Adrenal gland (tissue), 12 donors: ENCODE data around the gene DCAF7. TPM values are rescaled to one million over a fixed set of nuclear protein-coding genes. Genes with fewer than 3 reads are reported as not detected.
A peak's percentile ranks its signal among the peaks of the same experiment; 100 is the strongest.

Source experiments
- DNase-seq, 7 donors: peaks; one replicate each; pipeline ENCODE4 v3.0.0-alpha.2; 2019 to 2020
- H3K27ac ChIP-seq, 5 donors: fragments of 200-600 bp; sonication (generic) in 4 of 5; 1 replicate in 3 of 5; 2 replicates in 2 of 5; pipeline versions ENCODE4 v1.5.1 to v1.8.0; 2016 to 2020; ENCODE audit warnings: mild to moderate bottlenecking in 1 of 5
- H3K27me3 ChIP-seq: fragments of 200-600 bp; 2 replicates; pipeline ENCODE4 v1.8.0; 2021
- H3K36me3 ChIP-seq, 2 donors: fragments of 200-600 bp; replicated peaks in 1 of 2; 1 replicate in 1 of 2; 2 replicates in 1 of 2; pipeline versions ENCODE4 v1.5.1 to v1.8.0; 2018 to 2022
- H3K4me1 ChIP-seq, 2 donors: fragments of 200-600 bp; replicated peaks in 1 of 2; 1 replicate in 1 of 2; 2 replicates in 1 of 2; pipeline versions ENCODE4 v1.5.1 to v1.8.0; 2018 to 2021
- H3K4me3 ChIP-seq, 4 donors: fragments of 200-600 bp; sonication (generic) in 3 of 4; one replicate each; pipeline ENCODE4 v1.5.1; 2016 to 2018
- H3K9me3 ChIP-seq, 3 donors: fragments of 200-600 bp; sonication (generic) in 1 of 3; replicated peaks in 1 of 3; 1 replicate in 2 of 3; 2 replicates in 1 of 3; pipeline versions ENCODE4 v1.5.1 to v1.8.0; 2016 to 2021
- CTCF ChIP-seq, 6 experiments: fragments of 450-650 bp in 4 of 6; fragments of 200-600 bp in 2 of 6; sonication (generic) in 1 of 6; IDR thresholded peaks; 1 replicate in 5 of 6; 2 replicates in 1 of 6; pipeline versions ENCODE4 v1.5.1 to v1.8.0; 2016 to 2021; ENCODE audit warnings: antibody characterized with exemption in 6 of 6, mild to moderate bottlenecking in 2 of 6, moderate library complexity in 1 of 6
- POLR2A ChIP-seq, 2 donors: fragments of 450-650 bp; IDR thresholded peaks; one replicate each; pipeline ENCODE4 v1.6.1; 2017; ENCODE audit warnings: antibody characterized with exemption in 2 of 2, mild to moderate bottlenecking in 2 of 2, moderate library complexity in 1 of 2
- WGBS, 4 donors: extraction: QIAGEN DNeasy Blood & Tissue Kit in 2 of 4; methylation state at CpG; one replicate each; pipeline versions ENCODE4 v1.1.5 to v1.1.7; 2013 to 2017; 5-methylcytosine and 5-hydroxymethylcytosine counted together
- intact Hi-C, 2 donors: fragments of 100-400 bp; cut with DNase I; formaldehyde crosslinking; loops; one replicate each; pipeline versions ENCODE4 v1.14.1 to v1.15.0; 2022 to 2023
- polyA plus RNA-seq, 3 donors: library from polyadenylated mRNA; stranded (reverse); fragments of 200-250 nt in 2 of 3; fragments of 350-450 nt in 1 of 3; fragmentation: Illumina TruSeq in 1 of 3; extraction: RNeasy Lipid Tissue Mini Kit (QIAGEN cat#74804) in 1 of 3; gene quantifications; one replicate each; pipeline ENCODE4 v1.2.3, GENCODE V29; 2013 to 2014
- total RNA-seq, 9 donors: library from RNA; depleted of rRNA in 4 of 9; stranded (reverse); fragments of >200 nt in 4 of 9; fragments of 120-200 nt in 1 of 9; fragmentation: NEBNext Ultra II Directional in 1 of 9; extraction: Animal tissue kit (Norgen Biotek cat#: 25700) in 1 of 9; gene quantifications; one replicate each; pipeline versions ENCODE4 v1.1.0 to v1.2.4, GENCODE V29; 2013 to 2023
- donor health status: healthy with polysubstance abuse.
- donor health status: Bipolar disorder and iron deficiency.
- donor health status: DM: yes; HTN: yes; CAD: no.
- donor health status: DM: no; HTN: no; CAD: no.
- donor health status: DM: no; HTN: no; CAD: no.
- donor health status: DM: yes; HTN: yes; CAD: no.

Gene DCAF7
- total and polyA plus RNA-seq, 12 donors: 12.2 to 69.8 (median 48.2) TPM

GRCh38 chr17:63601439-63602371, 51.4 kb downstream of the DCAF7 start:
- intact Hi-C loops: no loop called here
- H3K36me3 ChIP-seq: peaks cover 0 to 24% of the 10 kb centered on the region in 2 donors
- peak overlapping the region in 3 of 5 donors; percentile 72 to 80 (median 73) for H3K27ac ChIP-seq
- WGBS, 4 donors: 52 to 66% (median 58%) methylated on average over 7 to 9 of the region's 9 CpGs
- DNase-seq: no peak
- H3K4me1 ChIP-seq: peaks cover 5 to 17% of the 10 kb centered on the region in 2 donors
- H3K4me3 ChIP-seq: peak overlapping the region in 3 of 4 donors; percentile 1 to 94 (median 65)
- H3K27me3 ChIP-seq: no peaks in the 10 kb centered on the region
- no peaks in the 10 kb centered on the region for H3K9me3 ChIP-seq
- TF ChIP-seq POLR2A (IDR thresholded peaks at IDR 0.05) (no peak), CTCF (IDR thresholded peaks at IDR 0.05) (no peak)

- intact Hi-C loops: loop anchor here (5.0 to 10.0 kb wide), 2 partner anchors 125 to 188 kb away; no protein-coding TSS in a partner anchor
- Histone ChIP-seq H3K4me1 (peaks cover 0 to 6% of the 10 kb centered on the region in 2 donors), H3K27ac (no peak overlapping the region), H3K4me3 (no peak overlapping the region), H3K9me3 (no peaks in the 10 kb centered on the region), H3K27me3 (no peaks in the 10 kb centered on the region), H3K36me3 (peaks cover 0 to 47% of the 10 kb centered on the region in 2 donors)
- TF ChIP-seq CTCF (IDR thresholded peaks at IDR 0.05) (no peak), POLR2A (IDR thresholded peaks at IDR 0.05) (no peak)
- WGBS, 4 donors: 79 to 91% (median 83%) methylated on average over 6 of the region's 6 CpGs
- DNase-seq: no peak
These were observed 59.7 kb downstream of the DCAF7 start for GRCh38 chr17:63609816-63610573.

GRCh38 chr17:63610854-63611253, 60.6 kb downstream of the DCAF7 start:
- TF ChIP-seq POLR2A (IDR thresholded peaks at IDR 0.05): no peak
- TF ChIP-seq CTCF (IDR thresholded peaks at IDR 0.05): no peak

GRCh38 chr17:63611354-63611753, 61.1 kb downstream of the DCAF7 start:
- Histone ChIP-seq H3K27ac (no peak overlapping the region), H3K4me1 (peaks cover 0 to 6% of the 10 kb centered on the region in 2 donors), H3K36me3 (peaks cover 0 to 34% of the 10 kb centered on the region in 2 donors), H3K9me3 (no peaks in the 10 kb centered on the region), H3K27me3 (no peaks in the 10 kb centered on the region), H3K4me3 (no peak overlapping the region)
- 81 to 90% (median 84%) methylated on average over 3 of the region's 3 CpGs for WGBS, 4 donors
- DNase-seq: no peak
- intact Hi-C loops: loop anchor here (5.0 to 10.0 kb wide), 2 partner anchors 127 to 189 kb away; no protein-coding TSS in a partner anchor
- TF ChIP-seq POLR2A (IDR thresholded peaks at IDR 0.05): no peak
- TF ChIP-seq CTCF (IDR thresholded peaks at IDR 0.05): no peak

More at GRCh38 chr17:63610854-63611253, 60.6 kb downstream of the DCAF7 start:
- WGBS, 4 donors: 90 to 95% (median 92%) methylated on average over 10 of the region's 10 CpGs
- intact Hi-C loops: loop anchor here (5.0 to 10.0 kb wide), 2 partner anchors 126 to 189 kb away; no protein-coding TSS in a partner anchor
- Histone ChIP-seq H3K27me3 (no peaks in the 10 kb centered on the region), H3K4me1 (peaks cover 0 to 6% of the 10 kb centered on the region in 2 donors), H3K36me3 (peaks cover 0 to 39% of the 10 kb centered on the region in 2 donors), H3K9me3 (no peaks in the 10 kb centered on the region), H3K27ac (no peak overlapping the region), H3K4me3 (no peak overlapping the region)
- no peak for DNase-seq
